Measurements from ENCODE around the gene CORO2B. TPM values are rescaled to one million over a fixed set of nuclear protein-coding genes. Genes with fewer than 3 reads are reported as not detected.

The CORO2B gene
- total and polyA plus RNA-seq, 2 of the 13 experiments (the other 11 are each of a cell fraction or from before 2014, with no cell fraction given): 0.35 to 0.63 TPM

DNA sequence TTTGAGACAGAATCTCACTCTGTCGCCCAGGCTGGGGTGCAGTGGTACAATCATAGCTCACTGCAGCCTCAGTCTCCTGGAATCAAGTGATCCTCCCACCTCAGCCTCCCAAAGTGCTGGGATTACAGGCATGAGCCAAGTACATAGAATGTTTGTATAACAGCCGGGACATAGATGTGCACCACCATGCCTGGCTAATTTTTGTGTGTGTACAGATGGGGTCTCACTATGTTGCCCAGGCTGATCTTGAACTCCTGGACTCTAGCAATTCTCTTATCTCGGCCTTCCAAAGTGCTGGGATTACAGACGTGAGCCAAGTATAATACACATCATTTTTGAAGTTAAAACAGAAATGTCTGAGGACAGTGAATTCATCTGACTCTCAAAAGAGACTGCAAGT is 93.5 kb downstream of the CORO2B start:
- Histone ChIP-seq H3K27me3 (ENCODE audit: control insufficient read depth in 1 of 2, insufficient read depth in 2 of 2, low read length in 2 of 2) (peaks cover 0 to 8% of the 10 kb centered on the region in 2 experiments; a peak in 2 of 5 replicates), H3K9me3 (ENCODE audit: low read length) (no peaks in the 10 kb centered on the region), H2AFZ (ENCODE audit: low read length) (no peak overlapping the region), H3K27ac (ENCODE audit: extremely low read length, insufficient read depth, low read length) (no peak overlapping the region), H3K79me2 (ENCODE audit: insufficient read depth, low read length) (no peaks in the 10 kb centered on the region), H3K4me3 (replicated peaks in 1 of 3; ENCODE audit: insufficient read depth in 1 of 3, low read depth in 2 of 3, low read length in 3 of 3) (no peak overlapping the region), H3K4me2 (ENCODE audit: low read depth, low read length) (no peak overlapping the region), H3K36me3 (replicated peaks in 1 of 2; ENCODE audit: control insufficient read depth in 1 of 2, insufficient read depth in 2 of 2, low read length in 2 of 2) (no peaks in the 10 kb centered on the region), H3K4me1 (ENCODE audit: insufficient read depth, low read length) (no peaks in the 10 kb centered on the region), H3K9ac (ENCODE audit: insufficient read depth, low read depth, low read length) (no peak overlapping the region), H4K20me1 (ENCODE audit: insufficient read depth, low read length) (no peaks in the 10 kb centered on the region)
- DNase-seq (ENCODE audit: low spot score) (no peak), FAIRE-seq (no peak), ATAC-seq (no peak)
- in situ Hi-C loops (cut with HindIII; ENCODE audit: extremely low pct_ligation_motif_present, low pct_unique_long_range_greater_than_20kb) (loop anchor here (5.0 kb wide), 1 partner anchor 120 kb away; no protein-coding TSS in a partner anchor), intact Hi-C loops (cut with micrococcal nuclease; ENCODE audit: unreplicated experiment) (no loop called here)
- POLR2A ChIA-PET: no interaction called here
- TF ChIP-seq, protein P1, sequence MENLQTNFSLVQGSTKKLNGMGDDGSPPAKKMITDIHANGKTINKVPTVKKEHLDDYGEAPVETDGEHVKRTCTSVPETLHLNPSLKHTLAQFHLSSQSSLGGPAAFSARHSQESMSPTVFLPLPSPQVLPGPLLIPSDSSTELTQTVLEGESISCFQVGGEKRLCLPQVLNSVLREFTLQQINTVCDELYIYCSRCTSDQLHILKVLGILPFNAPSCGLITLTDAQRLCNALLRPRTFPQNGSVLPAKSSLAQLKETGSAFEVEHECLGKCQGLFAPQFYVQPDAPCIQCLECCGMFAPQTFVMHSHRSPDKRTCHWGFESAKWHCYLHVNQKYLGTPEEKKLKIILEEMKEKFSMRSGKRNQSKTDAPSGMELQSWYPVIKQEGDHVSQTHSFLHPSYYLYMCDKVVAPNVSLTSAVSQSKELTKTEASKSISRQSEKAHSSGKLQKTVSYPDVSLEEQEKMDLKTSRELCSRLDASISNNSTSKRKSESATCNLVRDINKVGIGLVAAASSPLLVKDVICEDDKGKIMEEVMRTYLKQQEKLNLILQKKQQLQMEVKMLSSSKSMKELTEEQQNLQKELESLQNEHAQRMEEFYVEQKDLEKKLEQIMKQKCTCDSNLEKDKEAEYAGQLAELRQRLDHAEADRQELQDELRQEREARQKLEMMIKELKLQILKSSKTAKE (CRISPR knock-in tag; IDR thresholded peaks at IDR 0.05; ENCODE audit: borderline replicate concordance): no peak
- TF ChIP-seq MIXL1 (CRISPR knock-in tag; IDR thresholded peaks at IDR 0.05): no peak
- TF ChIP-seq RNF2 (conservative IDR thresholded peaks at IDR 0.05; ENCODE audit: low read depth): no peak
- no peak for TF ChIP-seq TCF7L2 (IDR thresholded peaks at IDR 0.05; ENCODE audit: low read depth, low read length)
- TF ChIP-seq, protein P2, sequence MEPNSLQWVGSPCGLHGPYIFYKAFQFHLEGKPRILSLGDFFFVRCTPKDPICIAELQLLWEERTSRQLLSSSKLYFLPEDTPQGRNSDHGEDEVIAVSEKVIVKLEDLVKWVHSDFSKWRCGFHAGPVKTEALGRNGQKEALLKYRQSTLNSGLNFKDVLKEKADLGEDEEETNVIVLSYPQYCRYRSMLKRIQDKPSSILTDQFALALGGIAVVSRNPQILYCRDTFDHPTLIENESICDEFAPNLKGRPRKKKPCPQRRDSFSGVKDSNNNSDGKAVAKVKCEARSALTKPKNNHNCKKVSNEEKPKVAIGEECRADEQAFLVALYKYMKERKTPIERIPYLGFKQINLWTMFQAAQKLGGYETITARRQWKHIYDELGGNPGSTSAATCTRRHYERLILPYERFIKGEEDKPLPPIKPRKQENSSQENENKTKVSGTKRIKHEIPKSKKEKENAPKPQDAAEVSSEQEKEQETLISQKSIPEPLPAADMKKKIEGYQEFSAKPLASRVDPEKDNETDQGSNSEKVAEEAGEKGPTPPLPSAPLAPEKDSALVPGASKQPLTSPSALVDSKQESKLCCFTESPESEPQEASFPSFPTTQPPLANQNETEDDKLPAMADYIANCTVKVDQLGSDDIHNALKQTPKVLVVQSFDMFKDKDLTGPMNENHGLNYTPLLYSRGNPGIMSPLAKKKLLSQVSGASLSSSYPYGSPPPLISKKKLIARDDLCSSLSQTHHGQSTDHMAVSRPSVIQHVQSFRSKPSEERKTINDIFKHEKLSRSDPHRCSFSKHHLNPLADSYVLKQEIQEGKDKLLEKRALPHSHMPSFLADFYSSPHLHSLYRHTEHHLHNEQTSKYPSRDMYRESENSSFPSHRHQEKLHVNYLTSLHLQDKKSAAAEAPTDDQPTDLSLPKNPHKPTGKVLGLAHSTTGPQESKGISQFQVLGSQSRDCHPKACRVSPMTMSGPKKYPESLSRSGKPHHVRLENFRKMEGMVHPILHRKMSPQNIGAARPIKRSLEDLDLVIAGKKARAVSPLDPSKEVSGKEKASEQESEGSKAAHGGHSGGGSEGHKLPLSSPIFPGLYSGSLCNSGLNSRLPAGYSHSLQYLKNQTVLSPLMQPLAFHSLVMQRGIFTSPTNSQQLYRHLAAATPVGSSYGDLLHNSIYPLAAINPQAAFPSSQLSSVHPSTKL (CRISPR knock-in tag; IDR thresholded peaks at IDR 0.05): no peak
- TF ChIP-seq MEF2D (CRISPR knock-in tag; IDR thresholded peaks at IDR 0.05): no peak
- BruUV-seq (replicated peaks): no TSS peak
- WGBS (ENCODE audit: low lambda C conversion rate): 2% methylated on average over 3 of the region's 4 CpGs
- CTCF ChIA-PET (ENCODE audit: low intra/inter-chr PET ratio, low total read pairs): no interaction called here

Measured in HepG2 (cell line).